Measurements from ENCODE around the gene ITPR2. TPM values are rescaled to one million over a fixed set of nuclear protein-coding genes. Genes with fewer than 3 reads are reported as not detected.
"Not testable (repeated sequence)": the region's sequence is repeated elsewhere in the genome, so short reads cannot be mapped to it uniquely, and the experiment has no call there.

ITPR2 gene
- total RNA-seq, 1 donor from 2014 or later: 15.8 TPM

DNA sequence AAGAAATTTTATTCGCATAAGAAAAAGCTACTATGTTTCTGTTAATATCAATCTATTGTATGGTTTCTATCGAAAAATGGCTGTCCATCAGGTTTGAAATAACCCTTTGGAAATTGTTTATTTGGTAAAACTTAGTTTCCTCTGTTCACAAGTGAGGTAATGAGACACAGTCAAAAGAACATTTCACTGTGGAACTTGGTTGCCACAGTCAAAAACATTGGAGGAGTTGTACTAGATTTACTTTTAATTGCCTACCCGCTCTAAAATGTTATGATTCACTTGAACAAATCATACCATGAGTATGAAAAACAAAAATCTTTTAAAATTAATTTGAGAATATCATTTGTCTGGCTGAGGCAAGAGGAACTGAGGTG lies 46.5 kb downstream of the ITPR2 start:
- intact Hi-C loops (cut with micrococcal nuclease): no loop called here
- Histone ChIP-seq H3K9me3 (replicated peaks) (no peaks in the 10 kb centered on the region), H3K27ac (replicated peaks) (peak overlapping the region; percentile 69), H3K36me3 (peaks cover 2% of the 10 kb centered on the region), H3K4me3 (no peak overlapping the region), H3K27me3 (ENCODE audit: low read depth) (no peaks in the 10 kb centered on the region), H3K4me1 (peaks cover 29% of the 10 kb centered on the region)
- TF ChIP-seq, protein P1, sequence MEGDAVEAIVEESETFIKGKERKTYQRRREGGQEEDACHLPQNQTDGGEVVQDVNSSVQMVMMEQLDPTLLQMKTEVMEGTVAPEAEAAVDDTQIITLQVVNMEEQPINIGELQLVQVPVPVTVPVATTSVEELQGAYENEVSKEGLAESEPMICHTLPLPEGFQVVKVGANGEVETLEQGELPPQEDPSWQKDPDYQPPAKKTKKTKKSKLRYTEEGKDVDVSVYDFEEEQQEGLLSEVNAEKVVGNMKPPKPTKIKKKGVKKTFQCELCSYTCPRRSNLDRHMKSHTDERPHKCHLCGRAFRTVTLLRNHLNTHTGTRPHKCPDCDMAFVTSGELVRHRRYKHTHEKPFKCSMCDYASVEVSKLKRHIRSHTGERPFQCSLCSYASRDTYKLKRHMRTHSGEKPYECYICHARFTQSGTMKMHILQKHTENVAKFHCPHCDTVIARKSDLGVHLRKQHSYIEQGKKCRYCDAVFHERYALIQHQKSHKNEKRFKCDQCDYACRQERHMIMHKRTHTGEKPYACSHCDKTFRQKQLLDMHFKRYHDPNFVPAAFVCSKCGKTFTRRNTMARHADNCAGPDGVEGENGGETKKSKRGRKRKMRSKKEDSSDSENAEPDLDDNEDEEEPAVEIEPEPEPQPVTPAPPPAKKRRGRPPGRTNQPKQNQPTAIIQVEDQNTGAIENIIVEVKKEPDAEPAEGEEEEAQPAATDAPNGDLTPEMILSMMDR (IDR thresholded peaks at IDR 0.05; ENCODE audit: borderline replicate concordance): no peak
- DNase-seq: no peak

DNA sequence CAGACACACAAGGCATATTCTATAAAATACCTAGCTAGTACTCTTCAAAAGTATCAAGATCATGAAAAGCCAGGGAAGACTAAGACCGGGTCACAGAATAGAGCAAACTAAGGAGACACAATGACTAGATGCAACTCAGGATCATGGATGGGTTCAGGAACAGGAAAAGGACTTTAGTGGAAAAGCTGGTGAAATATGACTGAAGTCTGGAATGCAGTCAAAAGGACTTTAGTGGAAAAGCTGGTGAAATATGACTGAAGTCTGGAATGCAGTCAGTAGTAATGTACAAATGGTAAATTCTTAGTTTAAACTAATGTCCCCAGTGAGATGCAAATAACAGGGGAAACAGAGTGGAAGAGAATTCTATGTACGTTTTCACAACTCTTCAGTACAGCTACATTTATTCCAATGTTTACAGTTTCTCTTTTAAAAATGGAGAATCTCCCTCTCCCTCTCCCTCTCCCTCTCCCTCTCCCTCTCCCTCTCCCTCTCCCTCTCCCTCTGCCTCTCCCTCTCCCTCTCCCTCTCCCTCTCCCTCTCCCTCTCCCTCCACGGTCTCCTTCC lies 49.1 kb downstream of the ITPR2 start:
- H3K27ac ChIP-seq (replicated peaks); H3K27me3 ChIP-seq (ENCODE audit: low read depth); H3K36me3 ChIP-seq; intact Hi-C loops (cut with micrococcal nuclease); H3K4me3 ChIP-seq; H3K9me3 ChIP-seq (replicated peaks); DNase-seq: not testable (repeated sequence)
- peaks cover 19% of the 10 kb centered on the region for H3K4me1 ChIP-seq

DNA sequence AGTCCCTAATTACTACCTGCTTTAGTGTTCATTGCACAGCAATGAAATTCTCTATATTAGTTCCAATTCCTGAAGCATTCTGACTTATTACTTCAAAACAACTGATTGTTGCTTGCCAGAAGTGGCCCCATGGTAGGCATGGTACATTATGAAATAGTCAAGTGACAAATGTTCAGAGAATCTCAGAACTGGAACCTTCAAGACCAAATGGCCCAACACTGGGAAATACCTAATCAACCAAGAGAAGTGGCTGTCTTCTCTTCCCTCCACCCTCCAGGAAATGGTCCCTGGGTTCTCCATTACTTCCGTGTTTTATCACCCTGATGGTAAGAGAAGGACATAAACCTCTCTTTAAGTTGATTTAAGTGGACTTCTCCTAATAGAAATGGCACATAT lies 49.9 kb downstream of the ITPR2 start:
- intact Hi-C loops (cut with micrococcal nuclease): no loop called here
- H3K9me3 ChIP-seq (replicated peaks): peaks cover 9% of the 10 kb centered on the region
- no peaks in the 10 kb centered on the region for H3K27me3 ChIP-seq (ENCODE audit: low read depth)
- no peak overlapping the region for H3K4me3 ChIP-seq
- no peak overlapping the region for H3K27ac ChIP-seq (replicated peaks)
- H3K36me3 ChIP-seq: peaks cover 7% of the 10 kb centered on the region
- H3K4me1 ChIP-seq: peaks cover 19% of the 10 kb centered on the region
- TF ChIP-seq, protein P1 (IDR thresholded peaks at IDR 0.05; ENCODE audit: borderline replicate concordance): no peak
- DNase-seq: no peak

DNA sequence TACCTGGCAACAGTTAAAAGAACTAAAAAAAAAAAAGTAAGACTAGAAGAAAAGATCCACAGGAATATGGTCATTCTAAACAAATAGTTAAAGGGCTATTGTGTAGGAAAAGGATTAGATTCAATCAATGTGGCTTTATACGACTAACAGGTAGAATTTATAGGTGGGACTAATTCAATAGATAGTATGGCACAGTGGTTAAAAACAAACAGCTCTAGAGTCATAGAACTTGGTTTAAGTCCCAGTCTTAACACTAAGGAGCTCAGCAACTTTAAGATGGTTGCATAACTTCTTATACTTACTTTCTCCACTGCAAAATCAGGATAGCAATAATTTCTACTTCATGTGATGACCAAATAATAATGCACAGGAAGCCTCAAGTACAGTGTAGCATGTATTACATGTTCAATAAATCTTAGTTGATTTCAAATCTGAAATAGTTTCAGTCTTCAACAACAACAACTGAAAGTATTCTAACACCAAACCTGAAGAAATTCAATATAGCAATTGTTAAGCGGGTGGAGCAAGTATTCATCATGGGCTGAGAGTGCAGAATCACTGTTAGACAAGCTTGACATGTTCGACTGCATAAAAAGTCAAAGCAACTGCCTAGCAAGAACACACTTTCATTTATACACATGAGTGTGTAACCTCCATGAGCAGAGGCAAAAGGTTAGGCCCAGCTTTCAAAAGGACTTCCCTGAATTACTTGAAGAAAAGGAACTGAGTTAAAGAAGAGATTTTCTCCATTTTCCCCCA lies 50.4 kb downstream of the ITPR2 start:
- H3K9me3 ChIP-seq (replicated peaks): peaks cover 15% of the 10 kb centered on the region
- H3K4me3 ChIP-seq: no peak overlapping the region
- TF ChIP-seq, protein P1 (IDR thresholded peaks at IDR 0.05; ENCODE audit: borderline replicate concordance): no peak
- peaks cover 13% of the 10 kb centered on the region for H3K4me1 ChIP-seq
- intact Hi-C loops (cut with micrococcal nuclease): no loop called here
- no peaks in the 10 kb centered on the region for H3K27me3 ChIP-seq (ENCODE audit: low read depth)
- no peak for DNase-seq
- peaks cover 13% of the 10 kb centered on the region for H3K36me3 ChIP-seq
- no peak overlapping the region for H3K27ac ChIP-seq (replicated peaks)

DNA sequence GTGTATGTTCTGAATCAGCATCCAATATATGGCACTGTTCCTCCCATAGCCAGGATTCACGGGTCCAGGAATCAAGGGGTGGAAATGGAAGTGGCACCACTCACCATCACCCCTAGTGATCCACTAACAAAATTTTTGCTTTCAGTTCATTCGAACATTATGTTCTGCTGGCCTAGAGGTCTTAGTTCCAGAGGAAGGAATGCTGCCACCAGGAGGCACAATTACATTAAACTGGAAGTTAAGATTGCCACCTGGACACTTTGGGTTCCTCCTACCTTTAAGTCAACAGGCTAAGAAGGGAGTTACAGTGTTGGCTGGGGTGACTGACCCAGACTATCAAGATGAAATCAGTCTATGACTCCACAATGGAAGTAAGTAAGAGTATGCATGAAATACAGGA lies 52.3 kb downstream of the ITPR2 start:
- Histone ChIP-seq H3K36me3 (peaks cover 20% of the 10 kb centered on the region), H3K9me3 (replicated peaks) (peaks cover 30% of the 10 kb centered on the region)
- DNase-seq; H3K4me3 ChIP-seq; H3K27me3 ChIP-seq (ENCODE audit: low read depth); H3K27ac ChIP-seq (replicated peaks); intact Hi-C loops (cut with micrococcal nuclease); H3K4me1 ChIP-seq: not testable (repeated sequence)

DNA sequence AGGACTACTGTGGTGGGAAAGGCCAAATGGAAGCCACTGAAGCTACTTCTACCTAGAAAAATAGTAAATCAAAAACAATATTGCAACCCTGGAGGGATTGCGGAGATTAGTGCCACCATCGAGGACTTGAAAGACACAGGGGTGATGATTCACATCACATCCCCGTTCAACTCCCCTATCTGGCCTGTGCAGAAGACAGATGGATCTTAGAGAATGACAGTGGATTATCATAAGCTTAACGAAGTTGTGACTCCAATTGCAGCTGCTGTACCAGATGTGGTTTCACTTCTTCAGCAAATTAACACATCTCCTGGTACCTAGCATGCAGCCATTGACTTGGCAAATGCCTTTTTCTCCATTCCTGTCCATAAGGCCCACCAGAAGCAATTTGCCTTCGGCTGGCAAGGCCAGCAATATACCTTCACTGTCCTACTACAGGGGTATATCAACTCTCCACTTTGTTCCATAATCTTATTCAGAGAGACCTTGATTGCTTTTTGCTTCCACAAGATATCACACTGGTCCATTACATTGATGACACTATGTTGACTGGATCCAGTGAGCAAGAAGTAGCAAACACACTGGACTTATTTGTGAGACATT lies 54.7 kb downstream of the ITPR2 start:
- H3K27me3 ChIP-seq (ENCODE audit: low read depth); H3K4me3 ChIP-seq; intact Hi-C loops (cut with micrococcal nuclease); DNase-seq; H3K27ac ChIP-seq (replicated peaks); H3K4me1 ChIP-seq: not testable (repeated sequence)
- peaks cover 20% of the 10 kb centered on the region for H3K36me3 ChIP-seq
- peaks cover 30% of the 10 kb centered on the region for H3K9me3 ChIP-seq (replicated peaks)

DNA sequence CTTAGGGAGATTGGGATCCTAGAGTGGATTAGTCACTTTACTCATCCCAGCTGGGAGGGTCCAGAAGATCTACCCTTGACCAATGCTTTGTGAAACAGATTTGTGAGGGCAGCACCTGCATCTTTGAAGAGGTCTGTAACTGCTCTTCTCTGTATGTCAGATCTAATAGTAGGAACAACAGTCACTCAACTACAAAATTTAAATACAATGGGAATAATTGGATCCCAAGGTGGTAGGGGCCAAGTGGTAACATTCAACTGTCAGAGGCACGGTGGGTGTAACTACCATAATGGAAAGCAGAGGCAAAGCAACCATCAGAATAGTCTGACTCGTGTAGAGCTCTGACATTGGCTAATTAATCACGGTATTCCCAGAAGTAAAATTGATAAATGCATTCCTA lies 55.8 kb downstream of the ITPR2 start:
- intact Hi-C loops (cut with micrococcal nuclease): no loop called here
- Histone ChIP-seq H3K4me1 (no peaks in the 10 kb centered on the region), H3K9me3 (replicated peaks) (peaks cover 30% of the 10 kb centered on the region), H3K27ac (replicated peaks) (no peak overlapping the region), H3K4me3 (no peak overlapping the region), H3K36me3 (peaks cover 20% of the 10 kb centered on the region), H3K27me3 (ENCODE audit: low read depth) (no peaks in the 10 kb centered on the region)
- DNase-seq: no peak
- TF ChIP-seq, protein P1 (IDR thresholded peaks at IDR 0.05; ENCODE audit: borderline replicate concordance): no peak

DNA sequence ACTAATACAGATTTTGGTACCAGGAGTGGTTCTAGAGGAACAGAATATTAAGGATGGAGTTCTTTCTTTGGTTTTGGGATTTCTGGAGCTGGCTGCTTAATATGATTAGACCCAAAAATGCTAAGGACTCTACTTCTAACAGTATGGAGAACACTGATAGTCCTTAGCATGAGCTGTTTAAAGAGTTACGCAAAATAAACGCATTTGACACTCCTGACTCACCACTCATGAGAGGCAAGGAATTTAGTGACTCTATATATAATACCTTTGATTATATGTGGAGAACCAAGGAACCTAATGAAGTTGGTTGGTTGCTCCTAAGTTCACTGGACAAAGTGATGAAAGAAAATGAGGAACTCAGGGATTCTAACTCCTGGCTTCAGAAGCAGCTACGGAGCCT lies 57.0 kb downstream of the ITPR2 start:
- H3K9me3 ChIP-seq (replicated peaks): peaks cover 30% of the 10 kb centered on the region
- H3K4me3 ChIP-seq; H3K27me3 ChIP-seq (ENCODE audit: low read depth); H3K4me1 ChIP-seq; DNase-seq; H3K27ac ChIP-seq (replicated peaks); intact Hi-C loops (cut with micrococcal nuclease): not testable (repeated sequence)
- H3K36me3 ChIP-seq: peaks cover 18% of the 10 kb centered on the region
